Measurements from ENCODE around the gene PRDX2.

- TF ChIP-seq GLIS3 (CRISPR knock-in tag; IDR thresholded peaks at IDR 0.05) = no peak
- TF ChIP-seq RARB (CRISPR knock-in tag; IDR thresholded peaks at IDR 0.05) = no peak
- TF ChIP-seq SNAI2 (CRISPR knock-in tag; IDR thresholded peaks at IDR 0.05) = no peak
- no peak for TF ChIP-seq ZFP3 (CRISPR knock-in tag; IDR thresholded peaks at IDR 0.05)
These were observed 4.4 kb downstream of the PRDX2 start for GRCh38 chr19:12797141-12797587.

Data from SK-N-SH treated with all-trans-retinoic acid at 6 μM for 48 hours (cell line).